ENCODE data around the gene PSAPL1.

The PSAPL1 gene

GRCh38 chr4:7431696-7432530 is 2.8 kb downstream of the PSAPL1 start:
- no peak for DNase-seq (ENCODE audit: low read depth in 1 of 2, low spot score in 1 of 2)

GRCh38 chr4:7430965-7431695 is 3.6 kb downstream of the PSAPL1 start:
- DNase-seq (ENCODE audit: low read depth in 1 of 2, low spot score in 1 of 2): no peak

- DNase-seq (ENCODE audit: low read depth in 1 of 2, low spot score in 1 of 2): no peak
Observed at GRCh38 chr4:7430368-7430964, 4.3 kb downstream of the PSAPL1 start.

GRCh38 chr4:7429601-7430078 is 5.1 kb downstream of the PSAPL1 start:
- DNase-seq (ENCODE audit: low read depth in 1 of 2, low spot score in 1 of 2): no peak

GRCh38 chr4:7429069-7429416 is 5.7 kb downstream of the PSAPL1 start:
- no peak for DNase-seq (ENCODE audit: low read depth in 1 of 2, low spot score in 1 of 2)

GRCh38 chr4:7428261-7429068 is 6.3 kb downstream of the PSAPL1 start:
- no peak for DNase-seq (ENCODE audit: low read depth in 1 of 2, low spot score in 1 of 2)

GRCh38 chr4:7427831-7428260 is 6.9 kb downstream of the PSAPL1 start:
- DNase-seq (ENCODE audit: low read depth in 1 of 2, low spot score in 1 of 2): no peak

GRCh38 chr4:7427361-7427760 is 7.4 kb downstream of the PSAPL1 start:
- no peak for DNase-seq (ENCODE audit: low read depth in 1 of 2, low spot score in 1 of 2)

- DNase-seq (ENCODE audit: low read depth in 1 of 2, low spot score in 1 of 2): no peak
Observed at GRCh38 chr4:7426525-7427171, 8.1 kb downstream of the PSAPL1 start.

- DNase-seq (ENCODE audit: low read depth in 1 of 2, low spot score in 1 of 2): peak in 1 of 2 donors; percentile 1
Observed at GRCh38 chr4:7425591-7426468, 8.9 kb downstream of the PSAPL1 start.

- peak in 1 of 2 donors; percentile 1 for DNase-seq (ENCODE audit: low read depth in 1 of 2, low spot score in 1 of 2)
Observed at GRCh38 chr4:7425124-7425523, 9.6 kb downstream of the PSAPL1 start.

- peak in 1 of 2 donors; percentile 2 for DNase-seq (ENCODE audit: low read depth in 1 of 2, low spot score in 1 of 2)
Observed at GRCh38 chr4:7424553-7425111, 10.1 kb downstream of the PSAPL1 start.

GRCh38 chr4:7423801-7424552 is 10.8 kb downstream of the PSAPL1 start:
- no peak for DNase-seq (ENCODE audit: low read depth in 1 of 2, low spot score in 1 of 2)

GRCh38 chr4:7423391-7423790 is 11.3 kb downstream of the PSAPL1 start:
- no peak for DNase-seq (ENCODE audit: low read depth in 1 of 2, low spot score in 1 of 2)

GRCh38 chr4:7422898-7423180 is 11.9 kb downstream of the PSAPL1 start:
- no peak for DNase-seq (ENCODE audit: low read depth in 1 of 2, low spot score in 1 of 2)

GRCh38 chr4:7422151-7422897 is 12.4 kb downstream of the PSAPL1 start:
- no peak for DNase-seq (ENCODE audit: low read depth in 1 of 2, low spot score in 1 of 2)

- DNase-seq (ENCODE audit: low read depth in 1 of 2, low spot score in 1 of 2): peak in 1 of 2 donors; percentile 3
Observed at GRCh38 chr4:7421356-7422150, 13.2 kb downstream of the PSAPL1 start.
